Naive thymus-derived CD8-positive, alpha-beta T cell (primary cell): ENCODE measurements around the gene GALNT2. TPM values are rescaled to one million over a fixed set of nuclear protein-coding genes. Genes with fewer than 3 reads are reported as not detected.
A peak's percentile ranks its signal among the peaks of the same experiment; 100 is the strongest.

Experiments
- ATAC-seq, 2 donors: fragments of 150-1000 bp; cut with Tn5 transposase in 1 of 2; sonication (Bioruptor Pico), chemical (Tn5 transposase) in 1 of 2; 1 replicate in 1 of 2; 2 replicates in 1 of 2; pipeline ENCODE4 v1.10.0; 2021; ENCODE audit warnings: mild to moderate bottlenecking in 2 of 2, moderate library complexity in 2 of 2
- POLR2A ChIA-PET: fragments of 350-600 bp; sonication (Branson Sonifier 250); formaldehyde crosslinking; loops from one replicate; lab custom pipeline; 2021; ENCODE audit warnings: antibody characterized with exemption; lab: Charles Lee
- DNase-seq, 10 donors: peaks; one replicate each; pipeline versions ENCODE4 v3.0.0 to v3.0.0-alpha.2; 2020 to 2022
- H3K27ac Mint-ChIP-seq, 10 donors: one replicate each; pipeline ENCODE4 v1.8.0; 2020 to 2022; ENCODE audit warnings: mild to moderate bottlenecking in 10 of 10, mixed read lengths in 10 of 10, moderate library complexity in 4 of 10, inconsistent platforms in 1 of 10
- H3K27me3 Mint-ChIP-seq, 5 donors: one replicate each; pipeline ENCODE4 v1.8.0; 2021 to 2022; ENCODE audit warnings: mixed read lengths in 5 of 5
- H3K36me3 Mint-ChIP-seq, 3 donors: one replicate each; pipeline ENCODE4 v1.8.0; 2020 to 2022; ENCODE audit warnings: mixed read lengths in 3 of 3, mild to moderate bottlenecking in 2 of 3, inconsistent platforms in 1 of 3
- H3K4me1 Mint-ChIP-seq, 4 donors: one replicate each; pipeline ENCODE4 v1.8.0; 2021 to 2022; ENCODE audit warnings: mixed read lengths in 4 of 4
- H3K4me3 Mint-ChIP-seq, 10 donors: one replicate each; pipeline ENCODE4 v1.8.0; 2020 to 2022; ENCODE audit warnings: mild to moderate bottlenecking in 10 of 10, mixed read lengths in 10 of 10, moderate library complexity in 6 of 10, inconsistent platforms in 1 of 10
- H3K9me3 Mint-ChIP-seq, 9 donors: one replicate each; pipeline ENCODE4 v1.8.0; 2020 to 2022; ENCODE audit warnings: mixed read lengths in 9 of 9, mild to moderate bottlenecking in 3 of 9, inconsistent platforms in 1 of 9, moderate library complexity in 1 of 9
- polyA plus RNA-seq, 3 donors: library from polyadenylated mRNA; unstranded; fragments of 300-500 nt; fragmentation: Illumina TruSeq; gene quantifications; one replicate each; pipeline ENCODE4 v1.2.3, GENCODE V29; 2021
- total RNA-seq, 8 experiments: library from RNA in 2 of 8; stranded (reverse) in 2 of 8; gene quantifications; one replicate each; pipeline ENCODE4 v1.2.3 and lab custom pipeline; 2021 to 2026

Gene GALNT2
- total and polyA plus RNA-seq, 5 experiments from 2014 or later, result 10.7 to 22.2 (median 15.3) TPM

GRCh38 chr1:230240446-230241086 lies 173.5 kb downstream of the GALNT2 start:
- peaks cover 4 to 16% (median 9%) of the 10 kb centered on the region in 4 donors for H3K4me1 Mint-ChIP-seq
- ATAC-seq (no peak), DNase-seq (no peak)
- peaks cover 0 to 9% (median 0%) of the 10 kb centered on the region in 9 donors for H3K9me3 Mint-ChIP-seq
- H3K4me3 Mint-ChIP-seq, result peak overlapping the region in 1 of 10 donors; percentile 10
- H3K36me3 Mint-ChIP-seq, result peaks cover 26 to 72% (median 58%) of the 10 kb centered on the region in 3 donors
- peak overlapping the region in 3 of 10 donors; percentile 7 to 19 (median 13) for H3K27ac Mint-ChIP-seq
- H3K27me3 Mint-ChIP-seq, result no peaks in the 10 kb centered on the region
- POLR2A ChIA-PET, result no interaction called here

- Mint-ChIP-seq H3K9me3 (peaks cover 0 to 9% (median 0%) of the 10 kb centered on the region in 9 donors), H3K36me3 (peaks cover 26 to 72% (median 47%) of the 10 kb centered on the region in 3 donors), H3K4me3 (no peak overlapping the region), H3K27ac (no peak overlapping the region), H3K4me1 (peaks cover 7 to 16% (median 9%) of the 10 kb centered on the region in 4 donors), H3K27me3 (no peaks in the 10 kb centered on the region)
- ATAC-seq (no peak), DNase-seq (no peak)
- POLR2A ChIA-PET, result no interaction called here
Measured at GRCh38 chr1:230242326-230242725, 175.3 kb downstream of the GALNT2 start.

- no peak overlapping the region for H3K27ac Mint-ChIP-seq
- H3K4me3 Mint-ChIP-seq, result no peak overlapping the region
- DNase-seq, result no peak
Measured at GRCh38 chr1:230243146-230243545, 176.1 kb downstream of the GALNT2 start.

DNA sequence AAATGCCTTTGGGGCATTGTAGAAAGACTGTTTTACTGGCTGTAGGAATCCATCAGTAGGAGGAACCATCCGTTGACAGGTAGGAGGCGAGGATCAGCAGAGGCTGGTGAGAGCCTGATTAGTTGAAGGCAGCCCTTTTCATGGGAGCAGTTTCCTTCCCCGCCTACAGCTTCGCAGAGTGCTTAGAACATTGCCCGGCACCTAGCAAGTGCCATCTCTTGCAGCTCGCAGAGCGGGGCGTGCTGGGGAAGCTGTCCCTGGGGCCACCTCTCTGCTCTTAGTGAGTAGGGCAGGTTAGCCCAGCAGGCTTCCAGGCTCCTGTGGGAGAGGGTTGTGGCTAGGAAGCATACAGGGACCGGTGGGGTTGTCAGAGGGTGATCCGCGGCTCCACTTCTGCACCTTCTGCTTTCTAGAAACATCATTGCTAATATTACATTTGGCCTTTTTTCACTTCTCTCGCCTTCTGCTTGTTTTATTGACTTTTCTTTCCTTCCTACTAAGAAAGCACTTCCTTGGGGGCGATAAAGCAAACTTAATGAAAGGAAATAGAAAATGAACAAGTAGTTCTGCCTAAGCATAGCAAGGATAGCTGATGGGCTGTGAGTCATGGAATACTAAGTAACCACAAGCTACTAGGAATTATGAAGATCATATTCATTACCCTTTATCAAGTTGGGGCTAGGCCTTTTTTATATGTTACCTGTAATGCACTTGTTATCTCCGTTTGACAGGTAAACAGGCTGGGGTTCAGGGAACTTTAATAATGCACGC lies 176.7 kb downstream of the GALNT2 start:
- DNase-seq, result no peak
- H3K27ac Mint-ChIP-seq, result no peak overlapping the region
- peaks cover 26 to 73% (median 47%) of the 10 kb centered on the region in 3 donors for H3K36me3 Mint-ChIP-seq
- peaks cover 7 to 16% (median 8%) of the 10 kb centered on the region in 4 donors for H3K4me1 Mint-ChIP-seq
- no peaks in the 10 kb centered on the region for H3K27me3 Mint-ChIP-seq
- no peak overlapping the region for H3K4me3 Mint-ChIP-seq
- ATAC-seq, result no peak
- H3K9me3 Mint-ChIP-seq, result peaks cover 0 to 9% (median 0%) of the 10 kb centered on the region in 9 donors
- POLR2A ChIA-PET, result no interaction called here

More at GRCh38 chr1:230243146-230243545, 176.1 kb downstream of the GALNT2 start:
- Mint-ChIP-seq H3K4me1 (peaks cover 7 to 16% (median 8%) of the 10 kb centered on the region in 4 donors), H3K9me3 (peaks cover 0 to 9% (median 0%) of the 10 kb centered on the region in 9 donors), H3K27me3 (no peaks in the 10 kb centered on the region), H3K36me3 (peaks cover 26 to 71% (median 47%) of the 10 kb centered on the region in 3 donors)
- POLR2A ChIA-PET, result no interaction called here
- ATAC-seq, result no peak

DNA sequence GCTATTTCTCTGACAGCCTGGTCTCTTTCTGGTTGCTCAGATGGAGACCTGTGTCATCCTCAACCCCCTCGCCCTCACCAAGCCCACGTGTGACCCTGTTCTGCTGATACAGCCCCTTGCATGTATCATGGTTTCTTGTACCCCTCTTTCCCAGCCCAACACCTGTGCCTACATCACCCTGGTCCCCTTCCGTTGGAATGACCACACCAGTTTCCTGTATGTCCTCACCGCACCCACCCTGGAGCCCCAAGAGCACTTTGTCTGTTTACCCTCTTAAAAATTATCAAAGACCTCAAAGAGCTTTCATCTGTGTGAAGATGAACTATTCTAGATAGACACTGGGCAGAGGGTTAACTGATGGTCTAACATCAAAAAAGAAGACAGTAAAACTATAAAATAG lies 179.5 kb downstream of the GALNT2 start:
- Mint-ChIP-seq H3K27me3 (no peaks in the 10 kb centered on the region), H3K36me3 (peaks cover 6 to 79% (median 47%) of the 10 kb centered on the region in 3 donors), H3K27ac (peak overlapping the region in 1 of 10 donors; percentile 81), H3K4me1 (peaks cover 0 to 3% (median 0%) of the 10 kb centered on the region in 4 donors), H3K4me3 (no peak overlapping the region), H3K9me3 (no peaks in the 10 kb centered on the region)
- ATAC-seq (no peak), DNase-seq (peak in 1 of 10 donors; percentile 9)
- POLR2A ChIA-PET, result no interaction called here

GRCh38 chr1:230248016-230248888 lies 181.2 kb downstream of the GALNT2 start:
- peak overlapping the region in 2 of 10 donors; percentile 17 to 85 for H3K27ac Mint-ChIP-seq
- POLR2A ChIA-PET, result no interaction called here

DNA sequence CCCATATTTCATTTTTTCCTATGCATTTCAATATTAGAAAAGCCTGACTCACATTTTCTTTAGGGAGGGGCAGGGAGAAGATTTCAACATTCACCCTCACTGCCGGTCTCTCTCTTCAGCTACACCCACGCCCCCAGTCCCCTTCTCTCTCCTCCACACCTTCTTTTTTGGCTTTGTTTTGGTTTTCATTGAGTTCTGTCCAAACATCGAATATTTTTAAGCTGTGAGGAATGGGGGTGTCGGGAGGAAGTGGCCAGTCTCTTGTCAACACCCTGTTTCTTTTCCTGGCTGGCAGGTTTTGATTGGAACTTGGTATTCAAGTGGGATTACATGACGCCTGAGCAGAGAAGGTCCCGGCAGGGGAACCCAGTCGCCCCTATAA lies 181.8 kb downstream of the GALNT2 start:
- peak overlapping the region in 1 of 10 donors; percentile 17 for H3K27ac Mint-ChIP-seq
- H3K27me3 Mint-ChIP-seq, result no peaks in the 10 kb centered on the region

More at GRCh38 chr1:230248016-230248888, 181.2 kb downstream of the GALNT2 start:
- no peak for ATAC-seq
- Mint-ChIP-seq H3K4me3 (no peak overlapping the region), H3K27me3 (no peaks in the 10 kb centered on the region), H3K9me3 (no peaks in the 10 kb centered on the region), H3K4me1 (peaks cover 0 to 3% (median 0%) of the 10 kb centered on the region in 4 donors), H3K36me3 (peaks cover 0 to 78% (median 40%) of the 10 kb centered on the region in 3 donors)
- DNase-seq, result peak in 1 of 10 donors; percentile 26

DNA sequence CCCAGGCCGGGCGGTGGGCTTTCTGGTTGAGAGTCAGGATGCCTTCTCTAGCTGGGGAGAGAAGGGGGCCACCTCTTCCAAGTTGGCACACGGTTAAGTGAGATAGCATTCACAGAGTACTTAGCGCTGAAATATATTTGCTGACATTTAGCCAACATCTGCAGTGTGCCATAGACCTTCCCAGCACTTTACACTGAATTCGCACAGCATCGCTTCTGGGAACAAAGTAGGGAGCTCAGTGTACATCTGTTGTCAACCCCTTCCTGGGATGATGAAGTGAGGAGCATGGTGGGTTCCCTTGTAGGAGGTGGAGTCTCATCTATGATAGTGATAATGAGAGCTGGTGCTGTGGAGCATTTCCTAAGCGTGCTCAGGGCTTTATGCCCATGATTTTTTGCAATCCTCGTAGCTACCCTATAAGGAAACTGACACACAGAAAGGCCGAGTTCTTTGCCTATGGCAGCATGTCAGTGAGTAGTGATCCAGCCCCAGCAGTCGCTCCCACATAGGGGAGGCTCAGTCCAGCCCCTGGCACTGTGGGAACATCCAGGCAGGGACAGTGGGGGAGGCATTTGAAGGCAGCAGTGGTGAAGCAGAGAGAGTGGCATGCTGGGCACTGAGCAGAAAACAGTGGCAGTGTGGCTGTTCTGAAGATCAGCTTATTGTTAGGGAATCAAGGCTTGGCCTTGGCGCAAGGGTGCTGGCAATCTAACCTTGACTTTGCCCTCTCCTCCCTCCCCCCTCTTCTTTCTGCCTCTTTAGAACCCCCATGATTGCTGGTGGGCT lies 182.8 kb downstream of the GALNT2 start:
- Mint-ChIP-seq H3K4me3 (no peak overlapping the region), H3K36me3 (peaks cover 4 to 83% (median 48%) of the 10 kb centered on the region in 3 donors), H3K9me3 (no peaks in the 10 kb centered on the region), H3K4me1 (peaks cover 0 to 3% (median 0%) of the 10 kb centered on the region in 4 donors), H3K27me3 (no peaks in the 10 kb centered on the region), H3K27ac (peak overlapping the region in 1 of 10 donors; percentile 14)
- peak in 1 of 10 donors; percentile 4 for DNase-seq
- ATAC-seq, result no peak
- POLR2A ChIA-PET, result no interaction called here

More for the DNA sequence above, 181.8 kb downstream of the GALNT2 start:
- Mint-ChIP-seq H3K4me3 (no peak overlapping the region), H3K4me1 (peaks cover 0 to 3% (median 0%) of the 10 kb centered on the region in 4 donors), H3K36me3 (peaks cover 0 to 82% (median 42%) of the 10 kb centered on the region in 3 donors), H3K9me3 (no peaks in the 10 kb centered on the region)
- DNase-seq (peak in 1 of 10 donors; percentile 27), ATAC-seq (no peak)
- POLR2A ChIA-PET, result no interaction called here

- no peak overlapping the region for H3K4me3 Mint-ChIP-seq
- no peak overlapping the region for H3K27ac Mint-ChIP-seq
- no peak for DNase-seq
- ATAC-seq, result no peak
- no peaks in the 10 kb centered on the region for H3K9me3 Mint-ChIP-seq
- no peaks in the 10 kb centered on the region for H3K27me3 Mint-ChIP-seq
- POLR2A ChIA-PET, result no interaction called here
- peaks cover 0 to 3% (median 0%) of the 10 kb centered on the region in 4 donors for H3K4me1 Mint-ChIP-seq
- H3K36me3 Mint-ChIP-seq, result peaks cover 4 to 83% (median 53%) of the 10 kb centered on the region in 3 donors
Measured at GRCh38 chr1:230250666-230251065, 183.6 kb downstream of the GALNT2 start.

DNA sequence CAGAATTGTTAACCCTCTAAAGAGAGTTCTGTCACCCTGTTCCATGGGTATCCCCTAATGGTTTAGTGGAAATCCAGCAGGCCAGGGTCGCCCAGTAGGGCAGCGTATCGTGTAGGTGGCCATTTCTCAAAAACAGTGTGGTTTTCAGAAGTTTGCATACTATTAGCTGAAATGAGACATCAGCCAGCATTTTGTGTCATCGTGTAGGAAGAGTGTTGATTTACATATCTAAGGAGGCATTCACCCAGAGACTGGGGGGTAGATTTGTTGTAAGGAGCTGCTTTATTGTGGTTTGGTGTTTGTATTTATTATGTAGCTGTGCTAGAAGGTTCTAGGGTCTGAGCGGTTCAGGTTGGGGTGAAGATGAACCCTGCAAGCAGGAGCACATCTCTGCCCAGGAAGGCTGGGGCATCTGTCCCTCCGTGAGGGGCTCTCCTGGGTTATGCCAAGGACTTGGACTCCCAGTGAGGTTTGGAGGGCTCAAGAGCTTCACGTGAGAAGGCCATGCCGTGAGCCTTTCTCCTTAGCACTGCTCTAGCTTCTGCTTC lies 184.7 kb downstream of the GALNT2 start:
- H3K36me3 Mint-ChIP-seq, result peaks cover 6 to 83% (median 53%) of the 10 kb centered on the region in 3 donors
- ATAC-seq, result no peak

GRCh38 chr1:230253150-230253549 lies 186.1 kb downstream of the GALNT2 start:
- no peak overlapping the region for H3K4me3 Mint-ChIP-seq
- no peak for ATAC-seq
- peaks cover 0 to 2% (median 0%) of the 10 kb centered on the region in 4 donors for H3K4me1 Mint-ChIP-seq
- H3K9me3 Mint-ChIP-seq, result no peaks in the 10 kb centered on the region
- H3K36me3 Mint-ChIP-seq, result peaks cover 12 to 82% (median 52%) of the 10 kb centered on the region in 3 donors
- no peak for DNase-seq
- no peak overlapping the region for H3K27ac Mint-ChIP-seq
- no peaks in the 10 kb centered on the region for H3K27me3 Mint-ChIP-seq
- POLR2A ChIA-PET, result no interaction called here

More for the DNA sequence above, 184.7 kb downstream of the GALNT2 start:
- peak in 1 of 10 donors; percentile 30 for DNase-seq
- Mint-ChIP-seq H3K27ac (peak overlapping the region in 1 of 10 donors; percentile 7), H3K9me3 (no peaks in the 10 kb centered on the region), H3K4me1 (no peaks in the 10 kb centered on the region), H3K27me3 (no peaks in the 10 kb centered on the region), H3K4me3 (no peak overlapping the region)
- POLR2A ChIA-PET, result no interaction called here
